Neutrophil (primary cell): ENCODE data around the gene TMEM132A.

ENCODE experiments used
- H3K27ac ChIP-seq: fragments of 200-600 bp; sonication (generic); 2 replicates; pipeline ENCODE4 v1.5.1; 2016; ENCODE audit warnings: mild to moderate bottlenecking, moderate library complexity
- H3K27me3 ChIP-seq: fragments of 200-600 bp; sonication (generic); 2 replicates; pipeline ENCODE4 v1.6.0; 2016; ENCODE audit warnings: mild to moderate bottlenecking
- H3K36me3 ChIP-seq: fragments of 200-600 bp; sonication (generic); 2 replicates; pipeline ENCODE4 v1.5.1; 2017
- H3K4me1 ChIP-seq, 2 experiments: fragments of 200-600 bp in 1 of 2; sonication (generic) in 1 of 2; 1 replicate in 1 of 2; 2 replicates in 1 of 2; pipeline versions ENCODE4 v1.5.1 to v1.6.1; 2013 to 2016; ENCODE audit warnings: low read depth in 1 of 2, low read length in 1 of 2, mild to moderate bottlenecking in 1 of 2, moderate library complexity in 1 of 2; ENCODE audit not compliant: control insufficient read depth in 1 of 2, insufficient read depth in 1 of 2
- H3K4me3 ChIP-seq, 2 experiments: fragments of 200-600 bp in 1 of 2; sonication (generic) in 1 of 2; 1 replicate in 1 of 2; 2 replicates in 1 of 2; pipeline ENCODE4 v1.5.1; 2013 to 2016; ENCODE audit warnings: low read depth in 1 of 2, low read length in 1 of 2, mild to moderate bottlenecking in 1 of 2, moderate library complexity in 1 of 2
- H3K9me3 ChIP-seq: fragments of 200-600 bp; sonication (generic); 2 replicates; pipeline ENCODE4 v1.5.1; 2016
- TF ChIP-seq, protein P1 (sequence below): fragments of 200-600 bp; sonication (generic); IDR thresholded peaks from 2 replicates; pipeline ENCODE4 v1.5.1; 2016; ENCODE audit warnings: antibody characterized with exemption

The TMEM132A gene

GRCh38 chr11:60946601-60947264 lies 22.5 kb downstream of the TMEM132A start:
- Histone ChIP-seq H3K27me3 (peaks cover 43% of the 10 kb centered on the region), H3K36me3 (peaks cover 73% of the 10 kb centered on the region), H3K4me1 (peaks cover 34 to 47% of the 10 kb centered on the region in 2 experiments), H3K9me3 (no peaks in the 10 kb centered on the region), H3K4me3 (no peak overlapping the region), H3K27ac (no peak overlapping the region)
- TF ChIP-seq, protein P1, sequence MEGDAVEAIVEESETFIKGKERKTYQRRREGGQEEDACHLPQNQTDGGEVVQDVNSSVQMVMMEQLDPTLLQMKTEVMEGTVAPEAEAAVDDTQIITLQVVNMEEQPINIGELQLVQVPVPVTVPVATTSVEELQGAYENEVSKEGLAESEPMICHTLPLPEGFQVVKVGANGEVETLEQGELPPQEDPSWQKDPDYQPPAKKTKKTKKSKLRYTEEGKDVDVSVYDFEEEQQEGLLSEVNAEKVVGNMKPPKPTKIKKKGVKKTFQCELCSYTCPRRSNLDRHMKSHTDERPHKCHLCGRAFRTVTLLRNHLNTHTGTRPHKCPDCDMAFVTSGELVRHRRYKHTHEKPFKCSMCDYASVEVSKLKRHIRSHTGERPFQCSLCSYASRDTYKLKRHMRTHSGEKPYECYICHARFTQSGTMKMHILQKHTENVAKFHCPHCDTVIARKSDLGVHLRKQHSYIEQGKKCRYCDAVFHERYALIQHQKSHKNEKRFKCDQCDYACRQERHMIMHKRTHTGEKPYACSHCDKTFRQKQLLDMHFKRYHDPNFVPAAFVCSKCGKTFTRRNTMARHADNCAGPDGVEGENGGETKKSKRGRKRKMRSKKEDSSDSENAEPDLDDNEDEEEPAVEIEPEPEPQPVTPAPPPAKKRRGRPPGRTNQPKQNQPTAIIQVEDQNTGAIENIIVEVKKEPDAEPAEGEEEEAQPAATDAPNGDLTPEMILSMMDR, result no peak

DNA sequence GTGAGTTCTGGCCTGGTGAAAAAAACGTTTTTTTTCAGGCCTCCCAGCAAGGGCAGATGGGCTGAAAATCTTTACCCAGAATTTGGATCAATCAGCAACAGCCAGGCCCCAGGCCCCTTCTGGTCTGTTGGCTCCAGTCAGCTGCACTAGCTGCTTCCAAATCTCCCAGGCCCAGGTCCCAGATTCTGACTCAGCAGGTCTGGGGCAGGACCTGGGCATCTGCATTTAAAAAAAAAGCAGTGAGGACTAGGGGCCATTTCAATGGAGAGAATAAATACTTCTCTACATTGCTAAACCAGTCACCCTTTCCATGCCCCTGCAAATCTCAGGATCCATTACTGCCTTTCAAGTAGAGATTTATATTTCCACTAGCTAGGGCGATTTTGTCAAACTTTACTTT lies 23.4 kb downstream of the TMEM132A start:
- peaks cover 38 to 51% of the 10 kb centered on the region in 2 experiments for H3K4me1 ChIP-seq
- H3K9me3 ChIP-seq, result no peaks in the 10 kb centered on the region
- TF ChIP-seq, protein P1, result no peak
- peaks cover 63% of the 10 kb centered on the region for H3K36me3 ChIP-seq
- H3K27me3 ChIP-seq, result peaks cover 34% of the 10 kb centered on the region
- no peak overlapping the region for H3K27ac ChIP-seq
- no peak overlapping the region for H3K4me3 ChIP-seq

- H3K4me1 ChIP-seq, result peaks cover 43 to 57% of the 10 kb centered on the region in 2 experiments
- H3K27me3 ChIP-seq, result peaks cover 32% of the 10 kb centered on the region
- peak overlapping the region in 1 of 2 experiments; percentile 73 for H3K4me3 ChIP-seq
- TF ChIP-seq, protein P1, result no peak
- H3K27ac ChIP-seq, result no peak overlapping the region
- H3K9me3 ChIP-seq, result no peaks in the 10 kb centered on the region
- H3K36me3 ChIP-seq, result peaks cover 58% of the 10 kb centered on the region
Measured at GRCh38 chr11:60948250-60948649, 24.0 kb downstream of the TMEM132A start.

- Histone ChIP-seq H3K4me3 (peak overlapping the region; percentile 73 to 84), H3K9me3 (no peaks in the 10 kb centered on the region), H3K27ac (peak overlapping the region; percentile 44)
Measured at GRCh38 chr11:60950024-60950423, 25.8 kb downstream of the TMEM132A start.

DNA sequence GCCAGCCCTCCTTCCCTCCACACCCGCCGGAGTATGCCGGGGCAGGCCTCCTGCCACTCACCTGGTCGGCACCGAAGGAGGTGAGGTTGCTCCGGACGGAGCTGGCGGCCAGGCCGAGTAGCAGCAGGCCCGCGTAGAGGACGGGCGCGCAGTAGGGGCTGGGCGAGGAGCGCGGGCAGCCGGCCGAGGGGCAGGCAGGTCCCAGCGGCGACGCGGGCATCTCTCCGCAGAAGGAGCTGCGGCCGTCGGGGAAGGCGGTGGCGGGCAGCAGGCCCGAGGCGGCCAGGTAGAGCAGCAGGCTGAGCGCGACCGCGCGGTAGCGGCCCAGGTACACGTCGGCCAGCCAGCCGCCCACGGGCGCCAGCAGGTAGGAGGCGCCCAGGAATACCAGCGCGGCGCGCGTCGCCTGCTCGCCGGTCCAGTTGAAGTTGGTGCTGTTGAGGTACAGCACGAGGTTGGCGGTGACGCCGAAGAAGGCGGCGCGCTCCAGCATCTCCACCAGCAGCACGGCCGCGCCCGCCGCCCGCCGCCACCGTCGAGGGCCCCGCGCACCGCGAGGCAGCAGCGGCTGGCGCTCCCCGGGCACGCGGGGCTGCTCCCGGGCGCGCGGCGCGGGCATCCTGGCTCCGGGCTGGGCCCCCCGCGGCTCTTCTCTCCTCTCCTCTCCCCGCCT lies 26.8 kb downstream of the TMEM132A start:
- TF ChIP-seq, protein P1, result no peak
- peak overlapping the region; percentile 99 for H3K27ac ChIP-seq
- H3K36me3 ChIP-seq, result peaks cover 30% of the 10 kb centered on the region
- peak overlapping the region; percentile 73 to 84 for H3K4me3 ChIP-seq
- peaks cover 27% of the 10 kb centered on the region for H3K27me3 ChIP-seq
- H3K9me3 ChIP-seq, result no peaks in the 10 kb centered on the region
- H3K4me1 ChIP-seq, result peaks cover 67 to 73% of the 10 kb centered on the region in 2 experiments

More at GRCh38 chr11:60950024-60950423, 25.8 kb downstream of the TMEM132A start:
- peaks cover 27% of the 10 kb centered on the region for H3K27me3 ChIP-seq
- H3K4me1 ChIP-seq, result peaks cover 58 to 70% of the 10 kb centered on the region in 2 experiments
- H3K36me3 ChIP-seq, result peaks cover 40% of the 10 kb centered on the region
- TF ChIP-seq, protein P1, result no peak
